Measurements from ENCODE around the gene SCGB2B2.

- TF ChIP-seq CTCF (IDR thresholded peaks at IDR 0.05) (no peak), POLR2AphosphoS5 (IDR thresholded peaks at IDR 0.05; ENCODE audit: low read depth, low read length) (no peak), SIN3A (IDR thresholded peaks at IDR 0.05; ENCODE audit: borderline replicate concordance, insufficient read depth, low read depth, low read length) (no peak), REST (IDR thresholded peaks at IDR 0.05; ENCODE audit: insufficient read depth in 1 of 2, low read depth in 2 of 2, low read length in 1 of 2) (no peak), TCF7L2 (IDR thresholded peaks at IDR 0.05; ENCODE audit: low read depth, low read length) (no peak)
Measured at GRCh38 chr19:34655651-34656050, 21.3 kb downstream of the SCGB2B2 start.

Measured in Panc1 (cell line).